ENCODE results near the gene SUPT5H.

Gene SUPT5H

DNA sequence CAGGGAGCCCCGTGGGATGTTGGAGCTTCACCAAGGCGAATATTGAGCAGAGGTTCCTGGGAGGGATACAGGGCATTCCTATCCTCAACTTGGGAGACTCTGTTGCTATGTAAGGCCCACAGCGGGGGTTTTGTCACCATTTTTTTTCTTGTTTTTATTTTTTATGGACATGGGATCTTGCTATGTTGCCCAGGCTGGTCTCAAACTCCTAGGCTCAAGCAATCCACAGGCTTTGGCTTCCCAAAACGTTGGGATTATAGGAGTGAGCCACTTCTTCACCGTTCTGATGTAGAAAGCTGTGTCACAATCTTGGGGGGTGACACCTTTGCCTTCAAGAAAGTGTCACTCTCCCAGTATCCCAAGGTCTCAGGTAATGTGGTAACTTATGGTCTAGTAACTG, 56.0 kb downstream of the SUPT5H start:
- H3K4me3 ChIP-seq (ENCODE audit: low read depth in 1 of 2, low read length in 2 of 2): no peak overlapping the region
- H3K4me1 ChIP-seq (ENCODE audit: insufficient read depth, low read length): peaks cover 5% of the 10 kb centered on the region
- no peaks in the 10 kb centered on the region for H4K20me1 ChIP-seq (ENCODE audit: insufficient read depth, low read length)
- H3K4me2 ChIP-seq (ENCODE audit: insufficient read depth, low read length): no peak overlapping the region
- no peaks in the 10 kb centered on the region for H3K9me3 ChIP-seq (ENCODE audit: insufficient read depth, low read length, severe bottlenecking)
- TF ChIP-seq, protein P1, sequence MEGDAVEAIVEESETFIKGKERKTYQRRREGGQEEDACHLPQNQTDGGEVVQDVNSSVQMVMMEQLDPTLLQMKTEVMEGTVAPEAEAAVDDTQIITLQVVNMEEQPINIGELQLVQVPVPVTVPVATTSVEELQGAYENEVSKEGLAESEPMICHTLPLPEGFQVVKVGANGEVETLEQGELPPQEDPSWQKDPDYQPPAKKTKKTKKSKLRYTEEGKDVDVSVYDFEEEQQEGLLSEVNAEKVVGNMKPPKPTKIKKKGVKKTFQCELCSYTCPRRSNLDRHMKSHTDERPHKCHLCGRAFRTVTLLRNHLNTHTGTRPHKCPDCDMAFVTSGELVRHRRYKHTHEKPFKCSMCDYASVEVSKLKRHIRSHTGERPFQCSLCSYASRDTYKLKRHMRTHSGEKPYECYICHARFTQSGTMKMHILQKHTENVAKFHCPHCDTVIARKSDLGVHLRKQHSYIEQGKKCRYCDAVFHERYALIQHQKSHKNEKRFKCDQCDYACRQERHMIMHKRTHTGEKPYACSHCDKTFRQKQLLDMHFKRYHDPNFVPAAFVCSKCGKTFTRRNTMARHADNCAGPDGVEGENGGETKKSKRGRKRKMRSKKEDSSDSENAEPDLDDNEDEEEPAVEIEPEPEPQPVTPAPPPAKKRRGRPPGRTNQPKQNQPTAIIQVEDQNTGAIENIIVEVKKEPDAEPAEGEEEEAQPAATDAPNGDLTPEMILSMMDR (IDR thresholded peaks at IDR 0.05; ENCODE audit: borderline replicate concordance, extremely low read depth, low read length, poor library complexity, severe bottlenecking): no peak
- no peak for TF ChIP-seq EZH2 (IDR thresholded peaks at IDR 0.05; ENCODE audit: borderline replicate concordance, low read depth, low read length, severe bottlenecking)
- H3K27ac ChIP-seq (ENCODE audit: low read length): no peak overlapping the region
- H3K79me2 ChIP-seq (ENCODE audit: insufficient read depth, low read length): no peaks in the 10 kb centered on the region
- DNase-seq (no peak), ATAC-seq (ENCODE audit: insufficient read depth, low read depth) (no peak)
- H3K27me3 ChIP-seq (ENCODE audit: insufficient read depth, low read length, poor library complexity): peaks cover 17% of the 10 kb centered on the region
- no peak overlapping the region for H3K9ac ChIP-seq (ENCODE audit: low read depth, low read length)
- H3K36me3 ChIP-seq (ENCODE audit: insufficient read depth, low read length): no peaks in the 10 kb centered on the region
- H2AFZ ChIP-seq (ENCODE audit: low read depth, low read length): no peak overlapping the region

DNA sequence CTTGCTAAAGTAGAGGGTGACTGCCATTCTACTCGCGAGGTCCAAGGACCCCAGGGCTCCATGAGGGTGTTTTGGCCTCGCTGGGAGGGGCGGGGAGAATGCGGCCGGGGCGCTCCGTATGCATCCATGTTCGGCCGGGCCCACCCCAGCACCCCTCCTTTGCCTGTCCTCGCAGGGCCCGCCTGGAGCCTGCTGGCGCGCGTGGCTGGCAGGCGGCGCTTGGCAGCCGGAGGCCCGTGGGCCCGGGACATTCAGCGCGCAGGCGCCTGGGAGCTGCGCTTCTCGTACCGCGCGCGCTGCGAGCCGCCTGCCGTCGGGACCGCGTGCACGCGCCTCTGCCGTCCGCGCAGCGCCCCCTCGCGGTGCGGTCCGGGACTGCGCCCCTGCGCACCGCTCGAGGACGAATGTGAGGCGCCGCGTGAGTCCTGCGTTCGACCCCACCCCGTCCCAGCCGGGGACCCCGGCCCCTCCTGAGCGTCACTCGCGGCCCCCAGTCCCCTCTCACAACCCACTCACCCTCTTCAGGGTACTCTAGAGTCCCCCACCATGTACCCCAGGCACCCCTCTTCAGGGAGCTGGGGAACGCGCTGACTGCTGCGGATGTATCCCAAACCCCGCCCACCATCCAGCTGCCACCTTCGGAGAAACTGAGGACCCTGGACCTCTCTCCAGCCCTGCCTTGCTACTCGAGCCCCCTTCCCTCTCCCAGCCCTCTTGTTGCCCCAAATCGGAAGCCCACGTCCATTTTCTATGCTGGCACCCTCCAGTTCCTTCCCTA, 57.4 kb downstream of the SUPT5H start:
- peaks cover 3% of the 10 kb centered on the region for H3K4me1 ChIP-seq (ENCODE audit: insufficient read depth, low read length)
- no peak overlapping the region for H2AFZ ChIP-seq (ENCODE audit: low read depth, low read length)
- no peaks in the 10 kb centered on the region for H3K36me3 ChIP-seq (ENCODE audit: insufficient read depth, low read length)
- no peaks in the 10 kb centered on the region for H3K9me3 ChIP-seq (ENCODE audit: insufficient read depth, low read length, severe bottlenecking)
- no peak overlapping the region for H3K27ac ChIP-seq (ENCODE audit: low read length)
- no peak overlapping the region for H3K4me2 ChIP-seq (ENCODE audit: insufficient read depth, low read length)
- DNase-seq: no peak
- H3K9ac ChIP-seq (ENCODE audit: low read depth, low read length): no peak overlapping the region
- H4K20me1 ChIP-seq (ENCODE audit: insufficient read depth, low read length): no peaks in the 10 kb centered on the region
- H3K4me3 ChIP-seq (ENCODE audit: low read depth in 1 of 2, low read length in 2 of 2): no peak overlapping the region
- TF ChIP-seq, protein P1 (IDR thresholded peaks at IDR 0.05; ENCODE audit: borderline replicate concordance, extremely low read depth, low read length, poor library complexity, severe bottlenecking): no peak
- no peak for TF ChIP-seq EZH2 (IDR thresholded peaks at IDR 0.05; ENCODE audit: borderline replicate concordance, low read depth, low read length, severe bottlenecking)
- peaks cover 7% of the 10 kb centered on the region for H3K27me3 ChIP-seq (ENCODE audit: insufficient read depth, low read length, poor library complexity)
- no peaks in the 10 kb centered on the region for H3K79me2 ChIP-seq (ENCODE audit: insufficient read depth, low read length)
- ATAC-seq (ENCODE audit: insufficient read depth, low read depth): no peak

DNA sequence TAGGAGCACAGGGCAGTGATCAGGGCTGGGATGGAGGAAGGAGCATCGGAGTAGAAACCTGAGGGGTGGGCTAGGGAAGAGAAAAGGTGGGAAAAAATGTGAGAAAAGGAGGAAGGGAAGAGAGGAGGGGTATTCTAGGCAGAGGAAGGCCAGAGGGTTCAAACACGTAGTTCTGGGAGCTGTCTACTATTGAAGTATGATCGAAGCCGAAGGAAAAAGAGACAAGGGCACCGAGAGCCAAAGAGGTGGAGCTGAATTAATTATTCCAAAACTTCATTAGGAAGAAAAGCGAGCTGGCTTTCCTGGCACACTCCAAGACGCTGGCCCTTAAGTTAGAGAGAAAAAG, 61.2 kb downstream of the SUPT5H start:
- H3K79me2 ChIP-seq (ENCODE audit: insufficient read depth, low read length): no peaks in the 10 kb centered on the region
- H4K20me1 ChIP-seq (ENCODE audit: insufficient read depth, low read length): no peaks in the 10 kb centered on the region
- no peak overlapping the region for H3K4me2 ChIP-seq (ENCODE audit: insufficient read depth, low read length)
- ATAC-seq (ENCODE audit: insufficient read depth, low read depth) (no peak), DNase-seq (no peak)
- H3K27ac ChIP-seq (ENCODE audit: low read length): no peak overlapping the region
- no peak overlapping the region for H2AFZ ChIP-seq (ENCODE audit: low read depth, low read length)
- no peaks in the 10 kb centered on the region for H3K36me3 ChIP-seq (ENCODE audit: insufficient read depth, low read length)
- H3K9ac ChIP-seq (ENCODE audit: low read depth, low read length): no peak overlapping the region
- H3K4me1 ChIP-seq (ENCODE audit: insufficient read depth, low read length): no peaks in the 10 kb centered on the region
- TF ChIP-seq, protein P1 (IDR thresholded peaks at IDR 0.05; ENCODE audit: borderline replicate concordance, extremely low read depth, low read length, poor library complexity, severe bottlenecking): no peak
- TF ChIP-seq EZH2 (IDR thresholded peaks at IDR 0.05; ENCODE audit: borderline replicate concordance, low read depth, low read length, severe bottlenecking): no peak
- H3K27me3 ChIP-seq (ENCODE audit: insufficient read depth, low read length, poor library complexity): no peaks in the 10 kb centered on the region
- H3K4me3 ChIP-seq (ENCODE audit: low read depth in 1 of 2, low read length in 2 of 2): no peak overlapping the region
- no peaks in the 10 kb centered on the region for H3K9me3 ChIP-seq (ENCODE audit: insufficient read depth, low read length, severe bottlenecking)
